GDM1 (cell line): ENCODE data around the gene SLC7A6OS.
"Not testable (repeated sequence)": the region's sequence is repeated elsewhere in the genome, so short reads cannot be mapped to it uniquely, and the experiment has no call there.

Experiments
- DNase-seq: peaks from one replicate; lab custom pipeline; 2025; lab: John Stamatoyannopoulos, UW

The SLC7A6OS gene

GRCh38 chr16:68298907-68299561, 11.7 kb downstream of the SLC7A6OS start:
- no peak for DNase-seq

GRCh38 chr16:68298312-68298711, 12.4 kb downstream of the SLC7A6OS start:
- DNase-seq = no peak

GRCh38 chr16:68297908-68298307, 12.8 kb downstream of the SLC7A6OS start:
- DNase-seq = no peak

GRCh38 chr16:68296693-68297092, 14.1 kb downstream of the SLC7A6OS start:
- no peak for DNase-seq

- no peak for DNase-seq
Observed at GRCh38 chr16:68296291-68296690, 14.5 kb downstream of the SLC7A6OS start.

- no peak for DNase-seq
Observed at GRCh38 chr16:68292425-68292824, 18.3 kb downstream of the SLC7A6OS start.

- DNase-seq = no peak
Observed at GRCh38 chr16:68291227-68291626, 19.5 kb downstream of the SLC7A6OS start.

- DNase-seq = no peak
Observed at GRCh38 chr16:68290450-68290849, 20.3 kb downstream of the SLC7A6OS start.

GRCh38 chr16:68289621-68290329, 21.0 kb downstream of the SLC7A6OS start:
- DNase-seq = peak; percentile 3

GRCh38 chr16:68289202-68289601, 21.5 kb downstream of the SLC7A6OS start:
- DNase-seq = no peak

- not testable (repeated sequence) for DNase-seq
Observed at GRCh38 chr16:68288796-68289195, 21.9 kb downstream of the SLC7A6OS start.

GRCh38 chr16:68288252-68288650, 22.5 kb downstream of the SLC7A6OS start:
- no peak for DNase-seq

GRCh38 chr16:68287276-68288251, 23.2 kb downstream of the SLC7A6OS start:
- no peak for DNase-seq

- peak; percentile 46 for DNase-seq
Observed at GRCh38 chr16:68286153-68287074, 24.3 kb downstream of the SLC7A6OS start.

GRCh38 chr16:68285683-68286082, 25.1 kb downstream of the SLC7A6OS start:
- no peak for DNase-seq

GRCh38 chr16:68284847-68285246, 25.9 kb downstream of the SLC7A6OS start:
- peak; percentile 38 for DNase-seq

GRCh38 chr16:68283801-68284598, 26.7 kb downstream of the SLC7A6OS start:
- DNase-seq = no peak

GRCh38 chr16:68283346-68283745, 27.4 kb downstream of the SLC7A6OS start:
- DNase-seq = no peak

GRCh38 chr16:68282064-68282452, 28.7 kb downstream of the SLC7A6OS start:
- no peak for DNase-seq

GRCh38 chr16:68281368-68282063, 29.2 kb downstream of the SLC7A6OS start:
- DNase-seq = no peak
